Measurements from ENCODE around the gene ERVFRD-1. TPM values are rescaled to one million over a fixed set of nuclear protein-coding genes. Genes with fewer than 3 reads are reported as not detected.

ERVFRD-1 gene
- total RNA-seq, 1 donor from 2014 or later = 0.25 TPM

DNA sequence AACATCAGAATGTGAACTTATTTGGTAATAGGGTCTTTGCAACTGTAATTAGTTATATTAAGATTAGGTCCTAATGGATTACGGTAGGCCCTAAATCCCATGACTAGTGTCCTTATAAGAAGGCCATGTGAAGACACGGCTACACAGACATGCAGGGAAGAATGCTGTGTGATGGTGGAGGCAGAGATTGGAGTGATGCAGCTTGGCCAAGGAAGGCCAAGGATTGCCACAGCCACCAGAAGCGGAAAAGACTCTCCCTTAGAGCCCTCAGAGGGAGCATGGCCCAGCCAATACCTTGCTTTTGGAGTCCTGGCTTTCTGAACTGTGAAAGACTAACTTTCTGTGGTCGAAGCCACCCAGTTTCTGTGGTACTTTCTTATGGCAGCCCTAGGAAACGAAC is 27.6 kb downstream of the ERVFRD-1 start:
- TF ChIP-seq POLR2A (IDR thresholded peaks at IDR 0.05) (no peak), POLR2AphosphoS5 (IDR thresholded peaks at IDR 0.05; ENCODE audit: insufficient read depth in 1 of 2, low read depth in 1 of 2) (no peak)
- TF ChIP-seq, protein P1, sequence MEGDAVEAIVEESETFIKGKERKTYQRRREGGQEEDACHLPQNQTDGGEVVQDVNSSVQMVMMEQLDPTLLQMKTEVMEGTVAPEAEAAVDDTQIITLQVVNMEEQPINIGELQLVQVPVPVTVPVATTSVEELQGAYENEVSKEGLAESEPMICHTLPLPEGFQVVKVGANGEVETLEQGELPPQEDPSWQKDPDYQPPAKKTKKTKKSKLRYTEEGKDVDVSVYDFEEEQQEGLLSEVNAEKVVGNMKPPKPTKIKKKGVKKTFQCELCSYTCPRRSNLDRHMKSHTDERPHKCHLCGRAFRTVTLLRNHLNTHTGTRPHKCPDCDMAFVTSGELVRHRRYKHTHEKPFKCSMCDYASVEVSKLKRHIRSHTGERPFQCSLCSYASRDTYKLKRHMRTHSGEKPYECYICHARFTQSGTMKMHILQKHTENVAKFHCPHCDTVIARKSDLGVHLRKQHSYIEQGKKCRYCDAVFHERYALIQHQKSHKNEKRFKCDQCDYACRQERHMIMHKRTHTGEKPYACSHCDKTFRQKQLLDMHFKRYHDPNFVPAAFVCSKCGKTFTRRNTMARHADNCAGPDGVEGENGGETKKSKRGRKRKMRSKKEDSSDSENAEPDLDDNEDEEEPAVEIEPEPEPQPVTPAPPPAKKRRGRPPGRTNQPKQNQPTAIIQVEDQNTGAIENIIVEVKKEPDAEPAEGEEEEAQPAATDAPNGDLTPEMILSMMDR (IDR thresholded peaks at IDR 0.05) = no peak
- no peak for DNase-seq (ENCODE audit: extremely low spot score in 2 of 2)
- no peaks in the 10 kb centered on the region for H3K4me1 ChIP-seq
- H3K27me3 ChIP-seq = no peaks in the 10 kb centered on the region
- H3K36me3 ChIP-seq = no peaks in the 10 kb centered on the region
- no peak overlapping the region for H3K27ac ChIP-seq
- no peak overlapping the region for H3K4me3 ChIP-seq
- intact Hi-C loops (cut with DNase I) = no loop called here
- H3K9me3 ChIP-seq = no peaks in the 10 kb centered on the region

DNA sequence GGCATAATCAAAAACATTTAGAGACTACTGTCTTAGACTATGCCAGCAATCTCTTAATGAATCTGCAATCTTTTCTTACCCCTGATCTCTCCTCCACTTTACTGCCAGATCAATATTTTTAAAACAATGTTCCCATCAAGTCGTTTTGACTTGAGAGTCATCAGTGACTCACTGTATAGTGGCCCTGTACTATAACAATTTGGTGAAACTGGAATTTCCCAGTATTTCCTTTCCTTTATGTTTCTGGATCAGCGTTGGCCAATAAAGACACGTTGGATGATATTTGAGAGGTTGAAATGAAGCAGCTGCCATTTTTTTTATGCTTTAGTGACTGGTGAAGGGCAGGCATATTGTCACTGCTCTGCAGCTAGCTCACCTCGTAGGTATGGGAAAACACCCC is 28.0 kb downstream of the ERVFRD-1 start:
- H3K27me3 ChIP-seq = no peaks in the 10 kb centered on the region
- H3K36me3 ChIP-seq = no peaks in the 10 kb centered on the region
- no peak overlapping the region for H3K27ac ChIP-seq
- H3K9me3 ChIP-seq = no peaks in the 10 kb centered on the region
- no peaks in the 10 kb centered on the region for H3K4me1 ChIP-seq
- no peak overlapping the region for H3K4me3 ChIP-seq
- TF ChIP-seq POLR2A (IDR thresholded peaks at IDR 0.05) (no peak), POLR2AphosphoS5 (IDR thresholded peaks at IDR 0.05; ENCODE audit: insufficient read depth in 1 of 2, low read depth in 1 of 2) (no peak)
- TF ChIP-seq, protein P1 (IDR thresholded peaks at IDR 0.05) = no peak
- intact Hi-C loops (cut with DNase I) = no loop called here
- DNase-seq (ENCODE audit: extremely low spot score in 2 of 2) = no peak

DNA sequence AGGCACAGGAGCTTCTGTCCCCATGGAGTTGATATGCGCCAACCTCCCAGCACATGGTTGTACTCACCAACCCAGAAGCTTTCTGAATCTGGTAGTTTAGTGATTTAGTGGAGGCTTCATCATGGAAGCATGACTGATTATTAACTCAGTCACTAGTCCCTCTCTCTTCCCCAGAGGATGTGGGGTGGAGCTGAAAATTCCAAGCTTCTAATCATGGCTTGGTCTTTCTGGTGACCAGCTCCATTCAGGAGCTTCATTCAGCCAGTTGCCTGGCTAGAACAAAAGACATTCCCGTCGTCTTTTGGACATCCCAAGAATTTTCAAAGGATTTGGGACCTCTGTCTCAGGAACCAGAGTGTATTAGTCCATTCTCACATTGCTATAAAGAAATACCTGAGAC is 31.2 kb downstream of the ERVFRD-1 start:
- H3K27ac ChIP-seq = no peak overlapping the region
- TF ChIP-seq POLR2AphosphoS5 (IDR thresholded peaks at IDR 0.05; ENCODE audit: insufficient read depth in 1 of 2, low read depth in 1 of 2) (no peak), POLR2A (IDR thresholded peaks at IDR 0.05) (no peak)
- TF ChIP-seq, protein P1 (IDR thresholded peaks at IDR 0.05) = no peak
- no peak overlapping the region for H3K4me3 ChIP-seq
- no peaks in the 10 kb centered on the region for H3K27me3 ChIP-seq
- intact Hi-C loops (cut with DNase I) = no loop called here
- H3K9me3 ChIP-seq = no peaks in the 10 kb centered on the region
- no peaks in the 10 kb centered on the region for H3K4me1 ChIP-seq
- no peak for DNase-seq (ENCODE audit: extremely low spot score in 2 of 2)
- H3K36me3 ChIP-seq = no peaks in the 10 kb centered on the region

DNA sequence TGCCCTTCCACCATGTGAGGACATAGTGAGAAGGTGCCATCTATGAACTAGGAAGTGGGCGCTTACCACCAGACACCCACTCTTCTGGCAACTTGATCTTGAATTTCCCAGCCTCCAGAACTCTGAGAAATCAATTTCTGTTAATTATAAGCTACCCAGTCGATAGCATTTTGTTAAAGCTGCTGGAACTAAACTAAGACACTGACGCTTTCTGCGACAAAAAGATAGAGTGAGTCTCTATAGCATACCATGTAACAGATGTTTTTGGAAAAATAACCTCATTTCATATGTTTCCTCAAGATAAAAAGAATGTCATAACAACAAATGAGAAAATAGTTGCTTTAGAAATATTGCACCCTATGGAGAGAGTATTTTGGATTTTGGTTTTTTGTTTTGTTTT is 33.3 kb downstream of the ERVFRD-1 start:
- Histone ChIP-seq H3K27ac (no peak overlapping the region), H3K27me3 (no peaks in the 10 kb centered on the region), H3K36me3 (no peaks in the 10 kb centered on the region), H3K4me1 (no peaks in the 10 kb centered on the region), H3K9me3 (no peaks in the 10 kb centered on the region), H3K4me3 (no peak overlapping the region)
- TF ChIP-seq POLR2A (IDR thresholded peaks at IDR 0.05) = no peak
- TF ChIP-seq, protein P1 (IDR thresholded peaks at IDR 0.05) = no peak
- TF ChIP-seq POLR2AphosphoS5 (IDR thresholded peaks at IDR 0.05; ENCODE audit: insufficient read depth in 1 of 2, low read depth in 1 of 2) = no peak
- no peak for DNase-seq (ENCODE audit: extremely low spot score in 2 of 2)
- intact Hi-C loops (cut with DNase I) = no loop called here

DNA sequence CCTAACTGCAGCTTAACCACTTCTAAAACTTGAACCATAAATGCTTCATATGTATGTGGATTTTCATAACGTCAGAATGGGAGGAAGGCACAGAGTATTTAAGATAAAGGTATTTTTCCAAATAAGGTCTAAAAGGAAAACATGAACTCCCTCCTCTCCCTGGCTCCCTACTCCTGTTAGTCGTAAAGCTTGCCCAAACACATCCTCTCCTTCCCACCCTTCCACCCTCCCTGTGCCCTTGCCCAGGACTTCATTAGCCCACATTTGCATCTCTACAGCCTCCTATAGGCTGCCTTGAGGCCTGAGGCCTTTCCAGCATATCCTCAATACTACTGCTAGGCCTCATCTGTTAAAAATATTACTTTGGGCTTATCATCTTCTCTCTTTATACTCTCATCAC is 35.0 kb downstream of the ERVFRD-1 start:
- H3K4me3 ChIP-seq = no peak overlapping the region
- H3K36me3 ChIP-seq = no peaks in the 10 kb centered on the region
- no peaks in the 10 kb centered on the region for H3K9me3 ChIP-seq
- no peaks in the 10 kb centered on the region for H3K27me3 ChIP-seq
- intact Hi-C loops (cut with DNase I) = no loop called here
- H3K27ac ChIP-seq = no peak overlapping the region
- no peak for DNase-seq (ENCODE audit: extremely low spot score in 2 of 2)
- no peak for TF ChIP-seq POLR2A (IDR thresholded peaks at IDR 0.05)
- TF ChIP-seq, protein P1 (IDR thresholded peaks at IDR 0.05) = no peak
- H3K4me1 ChIP-seq = no peaks in the 10 kb centered on the region
